Erythroblast (primary cell): Measurements from ENCODE around the gene PPP1R1B.

Source experiments
- GATA1 ChIP-seq: IDR thresholded peaks from 2 replicates; pipeline ENCODE4 v1.6.1; 2011; ENCODE audit warnings: low read depth, mild to moderate bottlenecking, control low read depth, low read length, moderate library complexity
- POLR2A ChIP-seq: IDR thresholded peaks from 2 replicates; pipeline ENCODE4 v1.6.1; 2011; ENCODE audit warnings: mild to moderate bottlenecking, low read length

GRCh38 chr17:39653662-39654331 is 27.0 kb downstream of the PPP1R1B start:
- TF ChIP-seq POLR2A, result no peak
- no peak for TF ChIP-seq GATA1
